NCI-H146 treated with DMSO at 0.1 percent for 48 hours (cell line): ENCODE data around the gene ERP29.
"Not testable (repeated sequence)": the region's sequence is repeated elsewhere in the genome, so short reads cannot be mapped to it uniquely, and the experiment has no call there.

Experiments
- DNase-seq: peaks from one replicate; lab custom pipeline; 2025; ENCODE audit not compliant: unreplicated experiment; lab: John Stamatoyannopoulos, UW

Gene ERP29

GRCh38 chr12:112035219-112035785 lies 22.1 kb downstream of the ERP29 start:
- no peak for DNase-seq

- DNase-seq, result not testable (repeated sequence)
These were observed 23.4 kb downstream of the ERP29 start for GRCh38 chr12:112036614-112037013.

DNA sequence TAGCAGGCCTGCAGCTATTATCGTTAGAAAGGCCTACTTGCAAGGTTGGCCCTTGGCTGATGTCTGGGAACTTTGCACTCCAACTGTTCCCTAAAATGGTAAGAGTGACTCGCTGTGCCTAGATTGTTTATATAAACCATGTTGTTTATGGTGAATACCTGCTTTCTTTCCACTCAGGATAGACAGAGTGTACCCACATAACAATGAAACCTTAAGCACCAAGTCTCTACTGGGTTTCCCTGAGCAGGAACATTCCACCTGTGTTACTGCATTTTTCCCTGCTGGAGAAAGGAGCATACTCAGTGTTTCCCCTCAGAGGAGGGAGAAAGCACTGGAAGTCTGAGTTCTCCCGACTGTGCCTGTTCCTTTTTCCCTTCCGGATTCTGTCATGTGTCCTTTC lies 32.8 kb downstream of the ERP29 start:
- DNase-seq, result no peak

- no peak for DNase-seq
These were observed 36.1 kb downstream of the ERP29 start for GRCh38 chr12:112049351-112049750.

DNA sequence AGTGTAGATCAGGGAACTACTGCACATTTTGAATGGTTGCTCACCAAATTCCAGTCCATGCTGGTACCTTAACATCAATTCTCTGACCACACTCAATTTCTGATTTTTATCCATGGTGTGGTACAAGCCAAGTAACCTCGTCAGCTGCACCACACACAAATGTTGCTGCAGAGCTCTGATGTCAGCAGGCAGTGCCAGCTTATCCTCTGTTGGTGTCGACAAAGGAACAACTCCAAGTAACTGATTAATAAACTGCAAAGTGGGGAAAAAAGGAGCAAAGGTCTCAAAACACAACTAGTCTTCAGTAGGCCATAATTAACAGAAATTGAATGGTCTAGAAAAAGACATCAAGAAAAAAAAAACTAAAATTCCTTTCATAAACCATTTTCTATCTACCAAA lies 47.9 kb downstream of the ERP29 start:
- DNase-seq, result no peak

GRCh38 chr12:112063273-112063672 lies 50.0 kb downstream of the ERP29 start:
- DNase-seq, result no peak

DNA sequence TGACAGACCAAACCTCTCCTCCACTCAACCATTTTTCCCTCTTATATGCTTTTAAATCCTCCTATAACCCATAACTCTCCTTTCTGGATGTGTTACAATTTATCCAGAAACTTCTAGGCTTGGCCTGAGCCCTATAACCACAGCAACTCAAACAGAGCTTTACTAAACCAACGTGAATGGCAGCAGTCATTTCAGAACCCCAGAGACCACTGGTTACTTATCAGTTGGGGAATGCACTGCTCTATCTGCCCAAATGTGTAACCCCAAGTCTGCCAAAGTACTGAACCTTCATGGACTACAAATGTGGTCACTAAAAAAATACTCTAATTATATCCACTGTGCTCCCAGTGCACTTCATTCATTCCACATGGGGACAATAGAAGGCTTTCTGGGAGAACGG lies 53.3 kb downstream of the ERP29 start:
- DNase-seq, result no peak
